Stimulated activated CD4-positive, alpha-beta T cell treated with anti-CD3 and anti-CD28 coated beads, Interleukin-15, amount 100 ng/mL, for 1 hour (primary cell): ENCODE measurements around the gene PHAF1.

Experiments
- DNase-seq, 2 donors: peaks; one replicate each; pipeline ENCODE4 v3.0.0-alpha.2; 2020; ENCODE audit warnings: low read depth in 1 of 2, low spot score in 1 of 2

Gene PHAF1

DNA sequence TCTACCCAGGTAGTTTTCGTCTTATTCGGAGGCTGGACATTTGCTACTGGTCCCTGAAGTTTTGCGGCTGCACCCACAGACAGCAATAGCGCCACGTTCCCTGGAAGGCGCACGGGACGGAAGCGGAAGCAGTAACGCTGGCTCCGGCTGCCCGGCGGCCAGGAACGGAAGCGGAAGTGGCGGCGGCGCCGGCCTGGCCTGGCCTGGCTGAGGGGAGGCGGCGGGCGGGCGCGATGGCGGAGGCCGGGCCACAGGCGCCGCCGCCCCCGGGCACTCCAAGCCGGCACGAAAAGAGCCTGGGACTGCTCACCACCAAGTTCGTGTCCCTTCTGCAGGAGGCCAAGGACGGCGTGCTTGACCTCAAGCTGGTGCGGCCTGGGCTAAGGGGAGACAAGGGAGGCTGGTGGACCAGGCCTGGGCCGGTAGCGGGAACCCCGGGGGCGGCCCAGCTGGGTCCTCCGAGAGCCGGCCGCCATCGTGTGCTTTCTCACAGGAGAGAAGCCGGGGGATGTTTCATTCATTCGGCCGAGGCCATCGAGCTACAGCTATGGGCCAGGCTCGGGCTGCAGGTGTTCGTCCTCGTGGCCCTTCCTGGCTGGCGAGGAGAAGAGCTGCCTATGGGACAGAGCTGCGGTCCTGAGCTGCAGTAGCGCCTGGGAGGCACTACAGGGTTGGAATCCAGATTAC lies 82.4 kb downstream of the PHAF1 start, which contains the start of gene E2F4:
E2F4 (plus strand) TSS at position 161 of the 687 bp plus-strand sequence; CDS start at position 234, 73 bp downstream.
- peak; percentile 71 to 80 for DNase-seq

GRCh38 chr16:67192781-67193361 lies 83.1 kb downstream of the PHAF1 start:
- DNase-seq, result no peak

- no peak for DNase-seq
Observed at GRCh38 chr16:67193536-67193935, 83.8 kb downstream of the PHAF1 start.

- no peak for DNase-seq
Observed at GRCh38 chr16:67194260-67194659, 84.5 kb downstream of the PHAF1 start.

DNA sequence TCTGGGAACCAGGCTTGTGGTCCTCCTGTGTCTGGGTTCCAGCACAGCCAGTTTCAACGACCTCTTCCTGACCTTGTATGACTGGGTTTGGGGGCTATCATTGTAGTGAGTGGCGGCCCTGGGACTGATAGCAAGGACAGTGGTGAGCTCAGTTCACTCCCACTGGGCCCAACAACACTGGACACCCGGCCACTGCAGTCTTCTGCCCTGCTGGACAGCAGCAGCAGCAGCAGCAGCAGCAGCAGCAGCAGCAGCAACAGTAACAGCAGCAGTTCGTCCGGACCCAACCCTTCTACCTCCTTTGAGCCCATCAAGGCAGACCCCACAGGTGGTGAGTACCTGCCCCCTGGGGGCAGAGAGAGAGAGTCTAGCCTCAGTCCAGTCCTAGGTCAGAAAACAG lies 85.9 kb downstream of the PHAF1 start:
- no peak for DNase-seq

DNA sequence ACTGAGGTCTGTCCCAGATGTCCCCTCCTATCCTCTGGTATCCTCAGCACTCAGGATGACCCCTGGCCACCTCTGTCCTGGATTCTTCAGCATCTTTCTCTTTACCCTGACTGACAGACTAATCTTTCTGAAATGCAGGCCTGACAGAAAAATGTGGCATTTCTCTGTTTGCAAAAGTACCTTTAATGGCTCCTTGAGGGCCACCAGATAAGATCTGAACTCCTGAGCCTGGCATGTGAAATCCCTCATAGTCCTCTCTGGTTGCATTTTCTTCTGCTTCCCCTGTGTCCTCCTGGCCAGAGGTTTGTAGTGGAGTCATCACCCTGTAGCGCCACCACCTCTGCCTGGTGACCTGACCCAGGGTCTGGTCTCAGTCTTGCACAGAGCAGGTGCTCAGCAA lies 87.1 kb downstream of the PHAF1 start:
- no peak for DNase-seq

DNA sequence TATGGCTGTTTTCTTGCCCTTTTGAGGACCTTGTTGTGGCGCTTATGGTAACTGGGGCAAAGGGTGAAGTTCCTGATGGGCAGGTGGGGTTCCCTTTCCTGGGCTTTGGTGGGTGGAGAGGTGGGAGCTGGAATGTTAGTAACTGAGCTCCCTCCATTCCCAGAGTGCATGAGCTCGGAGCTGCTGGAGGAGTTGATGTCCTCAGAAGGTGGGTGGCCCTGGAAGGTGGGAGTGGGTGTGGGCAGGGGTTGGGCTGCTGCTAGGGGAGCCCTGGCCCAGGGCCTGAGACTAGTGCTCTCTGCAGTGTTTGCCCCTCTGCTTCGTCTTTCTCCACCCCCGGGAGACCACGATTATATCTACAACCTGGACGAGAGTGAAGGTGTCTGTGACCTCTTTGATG lies 88.0 kb downstream of the PHAF1 start:
- no peak for DNase-seq
